Fibroblast of lung (primary cell): ENCODE results near the gene HECTD1. TPM values are rescaled to one million over a fixed set of nuclear protein-coding genes. Genes with fewer than 3 reads are reported as not detected.
"Not testable (repeated sequence)": the region's sequence is repeated elsewhere in the genome, so short reads cannot be mapped to it uniquely, and the experiment has no call there.

ENCODE experiments used
- DNase-seq, 2 donors: peaks; one replicate each; pipeline versions ENCODE4 v3.0.0 to v3.0.0-alpha.2; 2010; ENCODE audit warnings: low read depth in 2 of 2
- H2AFZ ChIP-seq: 2 replicates; pipeline ENCODE4 v1.5.1; 2012; ENCODE audit warnings: low read length, control low read depth, inconsistent platforms
- H3K27ac ChIP-seq: 2 replicates; pipeline ENCODE4 v1.5.1; 2011; ENCODE audit warnings: low read length, control low read depth; ENCODE audit not compliant: insufficient read depth
- H3K27me3 ChIP-seq: 2 replicates; pipeline ENCODE4 v1.5.1; 2011; ENCODE audit warnings: mild to moderate bottlenecking, low read length; ENCODE audit not compliant: control insufficient read depth, insufficient read depth
- H3K36me3 ChIP-seq: 2 replicates; pipeline ENCODE4 v1.5.1; 2011; ENCODE audit warnings: low read length; ENCODE audit not compliant: control insufficient read depth, insufficient read depth
- H3K4me1 ChIP-seq: 2 replicates; pipeline ENCODE4 v1.5.1; 2011; ENCODE audit warnings: low read length; ENCODE audit not compliant: control insufficient read depth, insufficient read depth; ENCODE audit errors: extremely low read depth
- H3K4me2 ChIP-seq: 2 replicates; pipeline ENCODE4 v1.5.1; 2011; ENCODE audit warnings: low read length, control low read depth; ENCODE audit not compliant: insufficient read depth; ENCODE audit errors: extremely low read depth
- H3K4me3 ChIP-seq, 4 experiments: fragments of 200-600 bp in 1 of 4; sonication (generic) in 1 of 4; replicated peaks in 1 of 4; 2 replicates each; pipeline ENCODE4 v1.5.1; 2011 to 2016; ENCODE audit warnings: low read length in 4 of 4, low read depth in 3 of 4, mild to moderate bottlenecking in 3 of 4, control low read depth in 2 of 4, inconsistent platforms in 1 of 4, mixed read lengths in 1 of 4; ENCODE audit not compliant: insufficient read depth in 1 of 4; ENCODE audit errors: control extremely low read depth in 1 of 4
- H3K79me2 ChIP-seq: 2 replicates; pipeline ENCODE4 v1.5.1; 2012; ENCODE audit warnings: mild to moderate bottlenecking, low read length, inconsistent platforms; ENCODE audit not compliant: control insufficient read depth, insufficient read depth
- H3K9ac ChIP-seq: 2 replicates; pipeline ENCODE4 v1.5.1; 2011; ENCODE audit warnings: mild to moderate bottlenecking, low read length, control low read depth; ENCODE audit not compliant: insufficient read depth
- H3K9me3 ChIP-seq: 2 replicates; pipeline ENCODE4 v1.5.1; 2012; ENCODE audit warnings: low read depth, low read length; ENCODE audit not compliant: control insufficient read depth, insufficient read depth
- H4K20me1 ChIP-seq: 2 replicates; pipeline ENCODE4 v1.5.1; 2011; ENCODE audit warnings: low read length; ENCODE audit not compliant: control insufficient read depth, insufficient read depth; ENCODE audit errors: extremely low read depth
- EZH2 ChIP-seq: IDR thresholded peaks from 2 replicates; pipeline ENCODE4 v1.5.1; 2012; ENCODE audit warnings: low read length, control low read depth, mild to moderate bottlenecking; ENCODE audit errors: missing control alignments
- polyA plus RNA-seq, 2 donors: library from polyadenylated mRNA; depleted of rRNA in 1 of 2; stranded (reverse) in 1 of 2; unstranded in 1 of 2; fragments of >200 nt; gene quantifications; 2 replicates each; pipeline ENCODE4 v1.2.1, GENCODE V29; 2011 to 2012; ENCODE audit warnings: missing spikeins in 1 of 2
- total RNA-seq: library from RNA; depleted of rRNA; stranded (reverse); fragments of >200 nt; gene quantifications from 2 replicates; pipeline ENCODE4 v1.2.1, GENCODE V29; 2014
- TF ChIP-seq, protein P1 (sequence below), 2 donors: IDR thresholded peaks in 1 of 2; conservative IDR thresholded peaks in 1 of 2; 1 replicate in 1 of 2; 2 replicates in 1 of 2; pipeline ENCODE4 v1.5.1; 2011 to 2012; ENCODE audit warnings: low read length in 2 of 2, control low read depth in 1 of 2, inconsistent platforms in 1 of 2, low read depth in 1 of 2, mild to moderate bottlenecking in 1 of 2

The HECTD1 gene
- total and polyA plus RNA-seq, 2 donors (not counting 1 experiment from before 2014, with no cell fraction given) = 135 to 534 TPM

DNA sequence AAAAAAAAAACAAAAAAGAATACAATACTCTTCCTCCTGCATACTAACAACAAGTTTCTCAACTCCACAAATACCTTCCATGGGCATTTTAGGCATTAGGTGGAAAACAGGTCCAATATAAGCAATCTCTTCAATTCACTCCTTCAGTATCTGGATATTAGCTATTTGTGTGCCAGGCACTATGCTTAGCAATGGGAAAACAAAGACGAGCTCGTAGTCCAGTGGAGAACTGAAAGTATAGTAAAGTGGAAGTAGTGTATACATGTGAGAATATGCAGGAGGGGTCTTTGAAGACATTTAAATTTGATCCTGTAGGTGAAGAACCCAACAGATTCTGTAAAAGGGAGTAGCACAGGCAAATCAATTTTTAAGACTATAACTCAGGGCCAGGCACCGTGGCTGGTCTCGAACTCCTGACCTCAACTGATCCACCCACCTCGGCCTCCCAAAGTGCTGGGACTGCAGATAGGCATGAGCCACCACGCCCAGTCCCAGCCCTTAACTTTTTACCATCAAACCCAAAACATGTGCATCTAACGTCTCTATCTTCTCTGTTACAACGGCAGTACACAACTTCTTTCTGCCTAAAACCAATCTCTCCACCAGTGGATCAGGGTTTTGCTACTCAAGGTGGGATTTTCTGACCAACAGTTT lies 10.6 kb downstream of the HECTD1 start:
- no peak overlapping the region for H3K4me3 ChIP-seq
- H3K9me3 ChIP-seq = no peaks in the 10 kb centered on the region
- H3K79me2 ChIP-seq = peaks cover 71% of the 10 kb centered on the region
- TF ChIP-seq EZH2 = no peak
- TF ChIP-seq, protein P1, sequence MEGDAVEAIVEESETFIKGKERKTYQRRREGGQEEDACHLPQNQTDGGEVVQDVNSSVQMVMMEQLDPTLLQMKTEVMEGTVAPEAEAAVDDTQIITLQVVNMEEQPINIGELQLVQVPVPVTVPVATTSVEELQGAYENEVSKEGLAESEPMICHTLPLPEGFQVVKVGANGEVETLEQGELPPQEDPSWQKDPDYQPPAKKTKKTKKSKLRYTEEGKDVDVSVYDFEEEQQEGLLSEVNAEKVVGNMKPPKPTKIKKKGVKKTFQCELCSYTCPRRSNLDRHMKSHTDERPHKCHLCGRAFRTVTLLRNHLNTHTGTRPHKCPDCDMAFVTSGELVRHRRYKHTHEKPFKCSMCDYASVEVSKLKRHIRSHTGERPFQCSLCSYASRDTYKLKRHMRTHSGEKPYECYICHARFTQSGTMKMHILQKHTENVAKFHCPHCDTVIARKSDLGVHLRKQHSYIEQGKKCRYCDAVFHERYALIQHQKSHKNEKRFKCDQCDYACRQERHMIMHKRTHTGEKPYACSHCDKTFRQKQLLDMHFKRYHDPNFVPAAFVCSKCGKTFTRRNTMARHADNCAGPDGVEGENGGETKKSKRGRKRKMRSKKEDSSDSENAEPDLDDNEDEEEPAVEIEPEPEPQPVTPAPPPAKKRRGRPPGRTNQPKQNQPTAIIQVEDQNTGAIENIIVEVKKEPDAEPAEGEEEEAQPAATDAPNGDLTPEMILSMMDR (conservative IDR thresholded peaks at IDR 0.05 in 1 of 2, IDR thresholded peaks at IDR 0.05 in 1 of 2; ENCODE audit: low read depth in 1 of 2, low read length in 2 of 2) = no peak
- no peaks in the 10 kb centered on the region for H3K27me3 ChIP-seq
- no peak for DNase-seq
- no peak overlapping the region for H3K9ac ChIP-seq
- no peak overlapping the region for H3K4me2 ChIP-seq
- H3K4me1 ChIP-seq = peaks cover 11% of the 10 kb centered on the region
- H4K20me1 ChIP-seq = no peaks in the 10 kb centered on the region
- no peak overlapping the region for H3K27ac ChIP-seq
- H2AFZ ChIP-seq = no peak overlapping the region
- peaks cover 5% of the 10 kb centered on the region for H3K36me3 ChIP-seq

DNA sequence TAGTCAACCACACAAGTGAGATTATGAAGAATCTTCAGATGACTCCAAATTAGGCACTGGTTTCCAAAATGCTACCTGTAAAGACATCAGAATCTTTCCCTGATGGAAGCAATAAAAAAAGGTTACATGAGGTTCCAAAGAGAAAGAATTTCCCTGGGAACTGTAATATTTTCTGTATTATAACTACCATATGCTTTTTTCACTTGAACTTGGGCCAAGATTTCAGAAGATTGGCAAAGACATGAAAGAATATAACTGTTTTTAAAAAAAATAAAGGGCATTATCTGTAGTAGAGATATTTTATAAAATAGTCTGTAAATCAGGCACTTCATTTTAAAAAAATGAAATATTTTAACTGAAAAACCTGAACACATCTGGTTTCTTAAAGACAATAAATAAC lies 12.9 kb downstream of the HECTD1 start:
- peak; percentile 3 to 56 for DNase-seq
- no peaks in the 10 kb centered on the region for H4K20me1 ChIP-seq
- H3K4me1 ChIP-seq = peaks cover 13% of the 10 kb centered on the region
- no peak overlapping the region for H3K4me2 ChIP-seq
- peaks cover 3% of the 10 kb centered on the region for H3K36me3 ChIP-seq
- no peak for TF ChIP-seq EZH2
- TF ChIP-seq, protein P1 (conservative IDR thresholded peaks at IDR 0.05 in 1 of 2, IDR thresholded peaks at IDR 0.05 in 1 of 2; ENCODE audit: low read depth in 1 of 2, low read length in 2 of 2) = no peak
- H3K27me3 ChIP-seq = no peaks in the 10 kb centered on the region
- H3K79me2 ChIP-seq = peaks cover 65% of the 10 kb centered on the region
- no peak overlapping the region for H3K9ac ChIP-seq
- no peak overlapping the region for H2AFZ ChIP-seq
- H3K4me3 ChIP-seq = no peak overlapping the region
- H3K27ac ChIP-seq = no peak overlapping the region
- no peaks in the 10 kb centered on the region for H3K9me3 ChIP-seq

DNA sequence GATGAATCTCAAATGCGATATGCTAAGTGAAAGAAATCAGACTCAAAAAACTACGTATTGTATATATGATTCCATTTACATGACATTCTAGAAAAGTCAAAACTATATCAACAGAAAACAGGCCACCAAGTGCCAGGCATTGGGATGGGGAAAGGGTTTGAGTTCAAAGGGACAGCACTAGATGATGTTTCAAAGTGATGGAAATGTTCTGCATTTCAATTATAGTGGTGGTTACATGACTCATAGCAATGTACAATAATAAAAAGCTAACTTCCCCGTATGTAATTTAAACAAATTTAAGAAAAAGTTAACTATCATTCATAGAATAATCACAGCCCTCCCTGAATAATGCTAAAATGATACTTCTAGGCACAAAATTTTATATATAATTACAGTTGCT lies 13.5 kb downstream of the HECTD1 start:
- Histone ChIP-seq H3K27ac (no peak overlapping the region), H3K9ac (no peak overlapping the region), H4K20me1 (no peaks in the 10 kb centered on the region), H3K79me2 (peaks cover 67% of the 10 kb centered on the region), H3K9me3 (no peaks in the 10 kb centered on the region), H3K27me3 (no peaks in the 10 kb centered on the region), H2AFZ (no peak overlapping the region), H3K36me3 (peaks cover 3% of the 10 kb centered on the region), H3K4me1 (peaks cover 13% of the 10 kb centered on the region), H3K4me3 (no peak overlapping the region), H3K4me2 (peak overlapping the region; percentile 27)
- DNase-seq = peak; percentile 40 to 41
- TF ChIP-seq, protein P1 (conservative IDR thresholded peaks at IDR 0.05 in 1 of 2, IDR thresholded peaks at IDR 0.05 in 1 of 2; ENCODE audit: low read depth in 1 of 2, low read length in 2 of 2) = no peak
- TF ChIP-seq EZH2 = no peak

DNA sequence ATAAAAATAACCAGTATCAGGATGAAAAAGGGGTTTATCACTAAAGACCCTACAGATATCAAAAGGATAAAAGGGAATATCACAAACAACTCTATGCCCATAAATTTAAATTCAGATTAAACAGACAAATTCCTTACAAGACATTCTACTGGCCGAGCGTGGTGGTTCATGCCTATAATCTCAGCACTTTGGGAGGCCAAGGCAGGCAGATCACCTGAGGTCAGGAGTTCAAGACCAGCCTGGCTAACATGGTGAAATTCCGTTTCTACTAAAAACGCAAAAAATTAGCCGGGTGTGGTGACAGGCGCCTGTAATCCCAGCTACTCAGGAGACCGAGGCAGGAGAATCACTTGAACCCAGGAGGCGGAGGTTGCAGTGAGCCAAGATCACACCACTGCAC lies 15.0 kb downstream of the HECTD1 start:
- not testable (repeated sequence) for H3K36me3 ChIP-seq, H3K9ac ChIP-seq, H2AFZ ChIP-seq, DNase-seq, H3K9me3 ChIP-seq, H3K27me3 ChIP-seq, H3K4me2 ChIP-seq, H3K4me3 ChIP-seq, H4K20me1 ChIP-seq, H3K27ac ChIP-seq
- Histone ChIP-seq H3K79me2 (peaks cover 63% of the 10 kb centered on the region), H3K4me1 (peaks cover 13% of the 10 kb centered on the region)
